Tibial nerve (tissue), 4 donors: ENCODE measurements around the gene SAFB.

Experiments used
- CTCF ChIP-seq, 5 experiments: fragments of 200-600 bp in 3 of 5; fragments of 450-650 bp in 2 of 5; sonication (generic) in 3 of 5; IDR thresholded peaks; one replicate each; pipeline ENCODE4 v1.5.1; 2016 to 2019; ENCODE audit warnings: antibody characterized with exemption in 5 of 5, mild to moderate bottlenecking in 3 of 5, moderate library complexity in 2 of 5
- EP300 ChIP-seq, 2 donors: sonication (generic); formaldehyde crosslinking; IDR thresholded peaks; one replicate each; pipeline ENCODE4 v1.6.1; 2017; ENCODE audit warnings: antibody characterized with exemption in 2 of 2, mild to moderate bottlenecking in 1 of 2
- POLR2A ChIP-seq, 2 donors: fragments of 450-650 bp; IDR thresholded peaks; one replicate each; pipeline ENCODE4 v1.6.1; 2017; ENCODE audit warnings: antibody characterized with exemption in 2 of 2, mild to moderate bottlenecking in 2 of 2, moderate library complexity in 2 of 2

GRCh38 chr19:5680437-5681368 lies 57.8 kb downstream of the SAFB start, which contains the start of the genes HSD11B1L and MICOS13:
- TF ChIP-seq CTCF (IDR thresholded peaks at IDR 0.05) = peak in 1 of 5 experiments; percentile 47
- peak in 1 of 2 donors; percentile 46 for TF ChIP-seq POLR2A (IDR thresholded peaks at IDR 0.05)
- peak; percentile 89 to 94 for TF ChIP-seq EP300 (IDR thresholded peaks at IDR 0.05)
